GM19043 (cell line): ENCODE results near the gene PNLIP.

Experiments used
- ATAC-seq: cut with Tn5 transposase; IDR thresholded peaks from one replicate; pipeline ENCODE4 v1.9.1; 2021; ENCODE audit warnings: low read depth; ENCODE audit not compliant: unreplicated experiment

The PNLIP gene

GRCh38 chr10:116545756-116546155, at the start of gene PNLIP:
PNLIP (plus strand) TSS chr10:116545931; CDS start chr10:116546093, 162 bp downstream.
- ATAC-seq = no peak

- ATAC-seq = no peak
These were observed 40.9 kb upstream of the PNLIP start for GRCh38 chr10:116504786-116505185.

- ATAC-seq = no peak
These were observed 35.2 kb upstream of the PNLIP start for GRCh38 chr10:116510565-116510964.

- no peak for ATAC-seq
These were observed 34.4 kb upstream of the PNLIP start for GRCh38 chr10:116511365-116511764.

- peak; percentile 58 for ATAC-seq
These were observed 24.1 kb upstream of the PNLIP start for GRCh38 chr10:116521424-116522290.

GRCh38 chr10:116522803-116523381, 22.8 kb upstream of the PNLIP start:
- ATAC-seq = no peak

- no peak for ATAC-seq
These were observed 21.0 kb upstream of the PNLIP start for GRCh38 chr10:116524736-116525135.

GRCh38 chr10:116526219-116526618, 19.5 kb upstream of the PNLIP start:
- ATAC-seq = no peak

- no peak for ATAC-seq
These were observed 8.9 kb upstream of the PNLIP start for GRCh38 chr10:116536810-116537209.

GRCh38 chr10:116538456-116538855, 7.3 kb upstream of the PNLIP start:
- no peak for ATAC-seq

- no peak for ATAC-seq
These were observed 6.7 kb upstream of the PNLIP start for GRCh38 chr10:116538992-116539391.

GRCh38 chr10:116540814-116541213, 4.9 kb upstream of the PNLIP start:
- no peak for ATAC-seq

- no peak for ATAC-seq
These were observed 3.6 kb upstream of the PNLIP start for GRCh38 chr10:116542007-116542677.

GRCh38 chr10:116545122-116545521, 609 bp upstream of the PNLIP start:
- no peak for ATAC-seq

GRCh38 chr10:116548301-116548700, 2.6 kb downstream of the PNLIP start:
- no peak for ATAC-seq

- ATAC-seq = no peak
These were observed 7.7 kb downstream of the PNLIP start for GRCh38 chr10:116553378-116553980.

- no peak for ATAC-seq
These were observed 8.9 kb downstream of the PNLIP start for GRCh38 chr10:116554628-116555027.

GRCh38 chr10:116555880-116556279, 10.1 kb downstream of the PNLIP start:
- no peak for ATAC-seq

- no peak for ATAC-seq
These were observed 11.7 kb downstream of the PNLIP start for GRCh38 chr10:116557305-116557880.

- no peak for ATAC-seq
These were observed 19.8 kb downstream of the PNLIP start for GRCh38 chr10:116565534-116565933.

GRCh38 chr10:116566932-116567331, 21.2 kb downstream of the PNLIP start:
- no peak for ATAC-seq
